ENCODE results near the gene TBX6.

TBX6 gene

GRCh38 chr16:30085820-30086219 is 5.9 kb downstream of the TBX6 start:
- no peak for DNase-seq

- no peak for DNase-seq
Measured at GRCh38 chr16:30085247-30085646, 6.5 kb downstream of the TBX6 start.

DNA sequence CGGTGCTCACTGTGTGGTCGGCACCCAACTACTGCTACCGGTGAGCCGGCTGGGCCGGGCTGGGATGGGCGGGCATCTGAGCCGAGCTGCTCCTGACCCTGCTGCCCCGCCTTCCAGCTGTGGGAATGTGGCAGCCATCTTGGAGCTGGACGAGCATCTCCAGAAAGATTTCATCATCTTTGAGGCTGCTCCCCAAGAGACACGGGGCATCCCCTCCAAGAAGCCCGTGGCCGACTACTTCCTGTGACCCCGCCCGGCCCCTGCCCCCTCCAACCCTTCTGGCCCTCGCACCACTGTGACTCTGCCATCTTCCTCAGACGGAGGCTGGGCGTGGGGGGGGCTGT is 6.9 kb downstream of the TBX6 start:
- DNase-seq: no peak

DNA sequence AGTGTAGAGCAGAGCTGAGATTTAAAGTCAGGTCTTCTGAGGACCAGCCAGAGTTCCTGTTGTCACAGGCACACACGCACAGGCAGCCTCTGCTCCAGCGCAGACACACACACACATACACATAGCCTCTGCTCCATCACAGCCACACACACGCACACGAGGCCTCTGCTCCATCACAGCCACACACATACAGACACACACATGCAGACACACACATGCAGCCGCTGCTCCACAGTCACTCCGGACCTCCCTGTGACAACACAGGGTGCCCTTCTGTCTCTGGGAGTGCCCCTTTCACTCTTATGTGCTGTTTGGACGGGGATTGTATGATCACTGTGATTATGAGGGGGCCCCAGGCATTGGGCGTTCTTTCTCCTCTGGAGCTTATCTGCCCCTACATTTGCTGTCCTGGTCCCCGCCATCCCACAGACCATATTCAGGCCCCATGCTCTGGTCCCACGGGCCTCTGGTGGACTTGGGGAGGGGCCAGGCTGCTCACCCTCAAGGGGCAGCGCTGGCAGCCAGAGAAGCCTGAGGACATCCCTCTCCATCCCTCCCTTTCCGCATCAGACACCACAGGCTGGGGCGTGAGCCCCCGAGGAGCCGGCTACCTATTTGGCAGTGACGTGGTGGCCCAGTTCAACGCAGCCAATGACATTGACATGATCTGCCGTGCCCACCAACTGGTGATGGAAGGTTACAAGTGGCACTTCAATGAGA is 7.5 kb downstream of the TBX6 start:
- no peak for DNase-seq

DNA sequence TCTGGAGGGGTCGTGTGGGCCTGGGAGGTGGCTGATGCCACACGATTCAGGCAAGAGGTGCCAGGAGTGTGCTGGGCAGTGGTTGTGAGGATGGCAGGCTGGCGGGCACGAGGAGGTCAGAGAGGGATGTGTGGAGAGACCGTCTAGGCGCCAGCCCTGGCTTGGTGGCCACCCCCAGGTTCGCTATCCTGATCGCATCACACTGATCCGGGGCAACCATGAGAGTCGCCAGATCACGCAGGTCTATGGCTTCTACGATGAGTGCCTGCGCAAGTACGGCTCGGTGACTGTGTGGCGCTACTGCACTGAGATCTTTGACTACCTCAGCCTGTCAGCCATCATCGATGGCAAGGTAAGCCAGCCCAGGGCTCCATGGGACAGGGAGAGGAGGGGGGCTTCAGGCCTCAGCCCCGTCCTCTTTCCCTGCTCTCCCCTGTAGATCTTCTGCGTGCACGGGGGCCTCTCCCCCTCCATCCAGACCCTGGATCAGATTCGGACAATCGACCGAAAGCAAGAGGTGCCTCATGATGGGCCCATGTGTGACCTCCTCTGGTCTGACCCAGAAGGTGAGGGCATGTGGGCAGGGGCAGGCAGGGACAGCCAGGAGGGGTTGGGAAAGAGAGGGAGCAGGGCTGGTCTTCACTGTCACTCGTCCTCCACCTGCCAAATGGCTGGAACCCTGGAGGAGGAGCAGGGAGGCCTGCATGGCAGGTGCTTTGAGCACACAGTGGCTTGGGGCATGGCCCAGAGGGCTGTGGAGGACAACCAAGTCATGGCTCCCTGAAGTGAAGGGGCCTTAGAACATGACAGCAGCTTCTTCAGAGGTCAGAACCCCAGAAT is 8.3 kb downstream of the TBX6 start:
- no peak for DNase-seq

- DNase-seq: no peak
Measured at GRCh38 chr16:30082545-30083090, 9.1 kb downstream of the TBX6 start.

DNA sequence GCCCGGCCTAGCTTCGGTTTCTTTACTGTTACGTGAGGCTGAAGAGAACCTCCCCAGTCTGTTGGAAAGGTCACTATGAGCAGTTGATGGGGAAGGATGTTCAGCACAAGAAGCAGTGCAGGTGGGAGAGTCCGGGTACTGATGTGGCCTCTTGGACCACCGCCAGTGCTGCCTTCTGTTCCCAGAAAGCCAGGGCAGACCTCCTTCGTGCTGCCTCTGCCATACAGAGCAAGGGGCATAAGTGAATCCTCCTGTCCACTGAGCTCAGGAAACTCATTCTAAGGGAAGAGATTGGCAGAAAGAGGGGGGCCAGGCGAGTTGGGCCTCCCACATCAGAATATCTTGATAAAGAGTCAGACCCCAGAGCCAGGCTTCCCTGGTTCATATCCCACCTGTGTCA is 12.2 kb downstream of the TBX6 start:
- no peak for DNase-seq

GRCh38 chr16:30078744-30079143 is 13.0 kb downstream of the TBX6 start:
- DNase-seq: no peak

DNA sequence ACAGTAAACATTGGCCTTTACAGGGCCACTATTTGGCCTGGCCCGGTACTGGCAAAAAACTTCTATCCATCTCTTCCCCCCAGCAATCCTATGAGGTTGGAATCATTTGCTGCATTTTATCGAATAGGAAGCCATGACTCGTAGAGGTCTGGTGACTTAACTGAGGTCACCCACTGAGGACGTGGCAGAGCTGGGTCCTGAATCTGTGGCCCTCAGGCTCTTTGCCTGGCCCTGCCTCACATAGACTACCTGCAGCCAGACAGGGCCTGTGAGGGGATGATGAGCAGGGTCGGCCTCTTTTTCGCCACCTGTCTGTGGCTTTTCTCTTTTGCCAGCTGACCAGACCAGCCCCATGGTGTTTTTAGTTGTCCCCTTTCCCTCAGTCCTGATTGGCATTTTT is 14.1 kb downstream of the TBX6 start:
- no peak for DNase-seq

DNA sequence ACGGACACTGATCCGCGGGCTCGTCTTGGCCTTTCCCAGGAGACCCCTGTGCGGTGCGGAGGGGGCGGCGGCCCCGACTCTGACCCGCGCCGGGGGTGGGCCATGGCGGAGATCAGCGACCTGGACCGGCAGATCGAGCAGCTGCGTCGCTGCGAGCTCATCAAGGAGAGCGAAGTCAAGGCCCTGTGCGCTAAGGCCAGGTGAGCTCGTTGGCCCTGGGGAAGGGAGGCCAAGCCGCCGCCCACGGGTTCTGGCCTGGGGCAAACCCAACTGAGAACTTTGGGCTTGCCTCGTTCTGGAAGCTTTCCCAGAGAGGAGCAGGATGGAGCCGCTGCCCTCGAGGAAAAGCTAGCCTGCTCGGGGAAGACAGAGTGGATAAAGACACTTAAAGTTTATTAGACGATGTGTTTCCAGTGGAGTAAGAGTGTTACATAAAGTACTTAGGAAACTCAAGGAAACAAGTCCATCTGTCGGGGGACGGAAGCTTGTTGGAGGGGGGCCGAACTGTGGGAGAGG is 15.4 kb downstream of the TBX6 start:
- DNase-seq: no peak

- peak; percentile 83 for DNase-seq
Measured at GRCh38 chr16:30075503-30076275, 16.0 kb downstream of the TBX6 start, which contains the start of gene PPP4C. PPP4C (plus strand) TSS chr16:30075994; CDS start chr16:30076378, 384 bp downstream.

GRCh38 chr16:30070490-30070889 is 21.2 kb downstream of the TBX6 start:
- DNase-seq: no peak

DNA sequence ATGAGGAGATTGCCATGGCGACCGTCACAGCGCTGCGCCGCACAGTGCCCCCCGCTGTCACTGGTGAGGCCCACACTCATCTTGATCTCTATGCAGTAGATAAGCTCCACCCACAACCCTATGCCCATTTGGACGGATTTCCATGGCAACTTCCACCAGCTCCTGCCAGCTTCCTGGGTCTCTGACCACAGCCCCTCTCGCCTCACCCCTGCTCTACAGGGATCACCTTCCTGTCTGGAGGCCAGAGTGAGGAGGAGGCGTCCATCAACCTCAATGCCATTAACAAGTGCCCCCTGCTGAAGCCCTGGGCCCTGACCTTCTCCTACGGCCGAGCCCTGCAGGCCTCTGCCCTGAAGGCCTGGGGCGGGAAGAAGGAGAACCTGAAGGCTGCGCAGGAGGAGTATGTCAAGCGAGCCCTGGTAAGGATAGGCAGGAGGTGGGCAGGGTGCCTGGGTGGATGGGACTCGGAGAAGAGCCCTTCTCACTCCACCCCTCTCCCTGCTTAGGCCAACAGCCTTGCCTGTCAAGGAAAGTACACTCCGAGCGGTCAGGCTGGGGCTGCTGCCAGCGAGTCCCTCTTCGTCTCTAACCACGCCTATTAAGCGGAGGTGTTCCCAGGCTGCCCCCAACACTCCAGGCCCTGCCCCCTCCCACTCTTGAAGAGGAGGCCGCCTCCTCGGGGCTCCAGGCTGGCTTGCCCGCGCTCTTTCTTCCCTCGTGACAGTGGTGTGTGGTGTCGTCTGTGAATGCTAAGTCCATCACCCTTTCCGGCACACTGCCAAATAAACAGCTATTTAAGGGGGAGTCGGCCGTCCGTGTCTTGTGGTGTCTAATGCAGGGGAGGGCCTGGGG is 21.9 kb downstream of the TBX6 start:
- DNase-seq: peak; percentile 80

- DNase-seq: no peak
Measured at GRCh38 chr16:30068750-30069610, 22.7 kb downstream of the TBX6 start.

DNA sequence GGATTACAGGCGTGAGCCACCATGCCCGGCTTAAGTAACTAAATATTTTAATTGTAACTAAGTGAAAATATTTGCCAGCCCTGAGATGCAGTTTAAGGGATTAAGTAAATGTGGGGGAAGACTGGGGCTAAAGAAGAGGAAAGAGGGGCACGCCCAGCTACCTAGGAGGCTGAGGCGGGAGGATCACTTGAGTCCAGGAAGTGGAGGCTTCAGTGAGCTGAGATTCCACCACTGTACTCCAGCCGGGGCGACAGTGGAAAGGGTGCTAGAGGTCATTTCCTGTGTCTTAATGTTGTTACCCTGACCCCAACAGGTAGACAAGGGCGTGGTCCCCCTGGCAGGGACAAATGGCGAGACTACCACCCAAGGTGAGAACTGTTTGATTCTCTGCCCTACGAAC is 23.4 kb downstream of the TBX6 start:
- no peak for DNase-seq

- no peak for DNase-seq
Measured at GRCh38 chr16:30067584-30067916, 24.2 kb downstream of the TBX6 start.

GRCh38 chr16:30066761-30067583 is 24.8 kb downstream of the TBX6 start:
- peak; percentile 27 for DNase-seq

GRCh38 chr16:30065943-30066760 is 25.6 kb downstream of the TBX6 start:
- DNase-seq: no peak

Measured in midbrain (tissue), 1 donor.